HG03045 (cell line): ENCODE results near the gene MYO5C.

Experiments
- ATAC-seq: cut with Tn5 transposase; IDR thresholded peaks from one replicate; pipeline ENCODE4 v1.9.1; 2021; ENCODE audit warnings: mild to moderate bottlenecking, moderate library complexity; ENCODE audit not compliant: unreplicated experiment

The MYO5C gene

DNA sequence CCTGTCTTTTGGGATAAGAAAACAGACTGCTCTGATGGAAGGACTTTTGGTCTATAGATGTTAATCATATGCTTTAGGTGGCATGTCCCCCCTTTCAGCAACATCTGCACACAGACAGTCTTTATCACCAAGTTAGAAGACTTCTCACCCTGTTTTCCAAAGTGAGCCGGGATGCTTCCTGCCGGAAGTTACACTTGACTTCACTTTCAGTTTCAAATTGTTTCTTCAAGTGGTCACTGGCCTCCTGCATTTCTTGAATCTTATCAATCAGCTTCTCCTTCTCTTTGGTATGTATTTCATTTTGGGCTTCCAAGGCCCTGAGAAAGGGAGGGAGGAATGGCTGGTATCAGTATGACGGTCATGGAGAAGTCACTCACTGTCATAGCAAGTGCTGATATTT lies 77.2 kb downstream of the MYO5C start:
- ATAC-seq = no peak

DNA sequence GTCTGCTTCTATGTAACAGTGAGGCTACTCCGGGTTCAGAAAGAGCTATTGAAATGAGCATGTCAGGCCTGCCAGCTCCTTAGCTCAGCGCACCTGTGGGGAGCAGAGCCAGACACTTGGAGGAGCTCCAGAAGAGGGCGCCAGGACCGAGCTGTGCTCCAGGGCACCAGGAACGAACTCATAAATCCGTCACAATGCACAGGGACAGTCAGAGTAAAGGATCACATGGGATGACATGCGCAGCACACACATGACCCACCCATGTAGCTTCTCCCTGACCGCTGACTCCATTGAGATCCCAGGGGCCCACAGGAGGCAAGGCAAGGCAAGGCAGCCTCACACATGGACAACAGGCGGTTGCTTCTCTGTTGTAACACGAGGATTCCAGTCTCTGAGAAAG lies 78.4 kb downstream of the MYO5C start:
- ATAC-seq = no peak

DNA sequence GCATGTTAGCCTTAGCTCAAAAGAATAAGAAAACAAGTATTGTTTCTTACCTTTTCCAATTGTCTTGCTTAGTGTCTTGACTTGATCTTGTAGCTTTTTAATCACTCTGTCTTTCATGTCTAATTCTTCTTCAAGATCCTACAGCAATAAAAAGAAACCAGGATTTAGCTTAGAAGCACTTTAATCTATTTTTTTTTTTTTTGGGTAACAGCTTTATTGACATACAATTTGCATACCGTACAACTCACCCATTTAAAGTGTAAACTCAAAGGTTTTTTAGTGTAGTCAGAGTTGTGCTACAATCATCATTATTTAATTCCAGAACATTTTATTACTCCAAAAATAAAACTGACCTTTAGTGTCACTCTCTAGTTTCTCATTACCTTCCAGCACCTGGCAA lies 81.1 kb downstream of the MYO5C start:
- ATAC-seq = no peak

DNA sequence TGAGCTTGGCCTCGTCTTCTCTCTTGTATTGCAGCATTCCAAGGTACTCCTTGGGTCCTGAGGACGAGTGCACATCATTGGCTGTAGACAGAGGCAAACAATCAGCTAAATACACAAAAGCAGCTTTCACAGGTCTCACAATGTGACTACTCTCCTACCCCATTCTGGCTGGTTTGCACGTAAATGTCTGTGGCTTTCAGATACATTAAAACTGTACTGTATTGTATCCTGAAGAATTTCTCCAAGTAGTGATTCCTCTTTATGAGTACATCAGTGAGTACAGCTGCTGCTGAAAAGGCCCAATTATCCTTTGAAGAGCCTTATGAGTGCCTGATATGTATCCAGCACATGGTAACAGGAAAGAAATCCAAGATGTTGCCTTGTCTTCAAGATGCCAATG lies 82.4 kb downstream of the MYO5C start:
- ATAC-seq = no peak

DNA sequence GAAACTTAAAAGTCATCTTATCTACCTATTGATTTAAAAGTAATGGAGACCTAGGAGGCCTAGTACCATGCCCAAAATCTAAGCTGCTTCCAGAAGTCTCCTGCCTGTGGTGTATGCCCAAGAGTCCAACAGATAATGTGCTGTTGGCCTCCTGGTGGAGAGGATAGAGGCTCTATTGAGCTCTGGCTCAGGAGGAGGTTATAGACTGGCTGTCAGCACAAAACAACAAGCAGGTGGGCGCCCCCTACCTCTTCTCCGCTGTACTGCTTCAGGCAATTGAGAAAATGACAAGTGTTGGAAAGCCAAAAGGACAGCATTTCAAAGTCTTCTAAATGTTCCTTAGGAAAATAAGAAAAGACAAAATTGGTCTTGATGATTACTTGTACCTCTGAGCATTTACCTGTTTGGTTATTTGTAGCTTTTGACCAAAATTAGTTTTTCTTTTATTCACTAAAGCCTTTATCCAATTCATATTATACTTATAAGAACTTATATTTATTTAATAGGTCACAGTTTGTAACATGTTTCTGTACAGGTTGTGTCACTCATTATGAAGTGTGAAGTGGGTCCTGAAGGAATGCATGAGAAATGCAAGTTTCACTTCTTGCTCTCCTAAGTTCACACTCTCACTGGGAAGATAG lies 87.2 kb downstream of the MYO5C start:
- ATAC-seq = peak; percentile 81

DNA sequence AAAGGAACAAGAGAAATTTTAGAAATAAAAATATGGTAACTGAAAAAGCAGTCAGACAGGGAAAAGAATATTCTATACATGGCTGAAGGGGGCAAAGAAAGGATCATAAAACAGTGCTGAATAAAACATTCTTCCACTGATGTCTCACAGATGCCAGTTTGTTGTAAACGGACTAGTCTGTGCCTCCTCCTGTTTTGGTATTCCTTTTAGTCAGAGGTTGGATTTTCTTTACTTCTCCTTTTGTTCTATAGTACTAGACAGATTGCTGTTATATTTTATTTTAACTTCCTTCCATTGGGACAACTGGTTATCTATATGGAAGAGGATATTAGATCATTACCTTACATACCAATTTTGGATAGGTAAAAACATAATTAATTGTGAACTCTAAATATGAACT lies 88.4 kb downstream of the MYO5C start:
- no peak for ATAC-seq

DNA sequence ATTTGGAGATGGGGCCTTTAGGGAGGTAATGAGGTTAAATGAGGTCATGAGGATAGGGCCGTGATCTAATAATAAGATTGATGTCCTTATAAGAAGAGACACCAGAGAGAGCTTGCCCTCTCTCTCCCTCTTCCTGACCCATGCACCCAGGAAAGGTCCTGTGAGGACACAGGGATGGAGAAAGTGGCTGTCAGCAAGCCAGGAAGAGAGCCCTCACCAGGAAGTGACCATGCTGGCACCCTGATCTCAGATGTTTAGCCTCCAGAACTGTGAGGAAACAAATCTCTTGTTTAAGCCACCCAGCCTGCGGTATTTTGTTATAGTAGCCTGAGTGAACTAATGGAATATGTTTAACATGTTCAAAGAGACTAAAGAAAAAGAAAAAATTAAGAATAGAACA lies 89.2 kb downstream of the MYO5C start:
- ATAC-seq = no peak

DNA sequence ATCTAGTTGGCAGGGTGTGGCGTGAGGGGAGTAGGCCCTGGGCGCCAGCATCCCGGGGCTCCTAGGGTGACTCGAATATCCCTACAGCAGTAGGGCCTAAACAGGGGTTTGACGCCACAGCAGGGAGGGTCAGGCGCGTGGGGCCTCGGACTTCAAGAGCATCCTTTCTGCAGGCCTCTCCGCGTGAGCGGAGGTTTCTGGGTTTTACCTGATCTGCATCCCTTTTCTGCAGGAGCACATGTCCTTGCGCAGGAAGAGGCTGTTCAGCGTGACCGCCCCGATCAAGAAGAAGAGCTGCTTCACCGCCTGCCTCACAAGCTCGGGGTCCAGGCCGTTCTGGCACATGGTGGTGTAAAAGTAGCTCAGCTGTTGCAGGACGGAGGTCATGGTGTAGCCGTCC lies 90.9 kb downstream of the MYO5C start:
- ATAC-seq = no peak

DNA sequence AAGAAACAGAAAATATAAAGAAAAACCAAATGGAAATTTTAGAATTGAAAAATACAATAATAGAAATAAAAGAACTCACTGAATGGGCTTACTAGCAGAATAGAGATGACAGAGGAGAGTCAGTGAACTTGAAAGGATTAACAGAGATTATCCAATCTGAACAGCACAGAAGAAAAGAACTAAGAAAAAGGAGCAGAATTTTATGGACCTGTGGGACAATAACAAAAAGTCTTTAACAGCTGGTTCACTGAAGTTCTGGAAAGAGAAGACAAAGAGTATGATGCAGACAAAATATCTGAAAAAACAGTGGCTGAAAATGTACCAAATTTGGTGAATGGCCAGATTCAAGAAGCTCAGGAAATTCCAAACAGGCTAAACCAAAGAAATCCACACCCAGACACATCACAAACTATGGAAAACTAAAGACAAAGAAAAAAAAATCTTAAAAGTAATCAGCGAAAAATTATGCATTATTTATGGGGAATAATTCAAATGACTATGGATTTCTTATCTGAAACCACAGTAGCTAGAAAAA lies 94.7 kb downstream of the MYO5C start:
- ATAC-seq = no peak

DNA sequence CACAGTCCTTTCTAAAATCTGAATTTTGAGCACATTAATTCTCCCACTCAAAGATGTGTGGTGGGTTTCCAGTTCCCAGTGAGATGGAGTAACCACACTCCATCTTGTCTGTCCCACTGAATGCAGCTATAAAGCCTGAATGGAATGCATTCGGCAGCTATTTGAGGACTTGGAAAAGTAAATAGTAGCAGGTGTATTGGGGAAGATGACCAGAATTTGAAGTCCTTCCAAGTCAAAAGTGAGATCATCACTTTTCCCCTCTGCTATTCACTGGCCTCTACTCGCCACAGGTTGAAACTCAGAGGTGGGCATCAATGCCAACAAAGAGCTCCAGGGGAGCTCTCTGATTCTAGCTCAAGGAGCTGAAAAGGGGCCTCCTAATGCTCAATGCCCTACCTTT lies 96.3 kb downstream of the MYO5C start:
- no peak for ATAC-seq

DNA sequence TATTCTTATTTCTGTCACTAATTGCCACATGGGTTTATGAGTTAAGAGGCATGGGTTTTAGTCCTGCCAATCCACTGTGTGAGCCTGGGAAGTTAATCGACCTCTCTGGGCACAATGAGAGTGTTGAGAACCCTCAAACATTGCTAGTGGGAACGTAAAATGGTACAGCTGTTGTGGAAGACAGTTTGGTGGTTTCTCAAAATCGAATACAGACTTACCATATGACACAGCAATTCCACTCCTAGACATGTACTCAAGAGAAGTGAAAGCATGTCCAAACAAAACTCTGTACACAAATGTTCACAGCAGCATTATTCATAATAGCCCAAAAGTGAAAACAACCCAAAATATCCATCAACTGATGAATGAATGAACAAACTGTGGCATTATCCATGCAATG lies 98.7 kb downstream of the MYO5C start:
- no peak for ATAC-seq

DNA sequence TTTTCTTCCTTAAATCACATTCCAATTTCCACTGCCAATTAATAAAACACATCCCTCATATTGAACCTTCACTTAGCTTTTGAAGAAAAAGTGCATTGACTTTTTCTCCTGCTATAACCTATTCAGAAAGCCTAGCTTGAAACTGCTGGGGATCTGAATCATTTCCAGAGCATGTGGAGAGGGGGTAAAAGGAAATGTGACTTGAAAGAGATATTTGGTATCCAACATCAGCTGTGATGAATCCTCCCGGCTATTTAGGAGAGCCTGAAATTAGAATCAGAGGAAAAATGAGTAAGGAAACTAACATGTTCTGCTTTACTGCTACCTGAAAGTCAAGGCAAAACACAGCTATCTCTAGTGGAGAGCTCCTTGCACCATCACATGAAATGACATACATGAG lies 101.8 kb downstream of the MYO5C start:
- ATAC-seq = no peak

DNA sequence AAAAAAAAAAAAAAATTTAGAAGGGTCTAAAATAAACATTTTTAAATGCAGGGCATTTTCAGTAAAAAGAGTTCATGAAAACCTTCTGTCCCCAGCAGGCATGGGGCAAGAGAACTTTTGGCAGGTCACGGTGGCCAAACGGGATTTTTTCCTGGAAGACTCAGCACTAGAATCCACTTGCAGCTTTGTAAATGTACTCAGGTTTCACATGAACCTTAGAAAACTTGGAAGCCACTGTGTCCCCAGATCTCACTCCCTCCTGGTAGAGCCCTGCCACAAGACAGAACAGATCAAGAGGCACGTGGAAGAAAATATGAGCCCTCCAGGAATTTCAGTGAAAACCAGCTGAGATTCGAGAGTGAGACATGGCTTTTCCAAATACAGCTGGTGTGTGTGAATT lies 102.3 kb downstream of the MYO5C start:
- no peak for ATAC-seq

DNA sequence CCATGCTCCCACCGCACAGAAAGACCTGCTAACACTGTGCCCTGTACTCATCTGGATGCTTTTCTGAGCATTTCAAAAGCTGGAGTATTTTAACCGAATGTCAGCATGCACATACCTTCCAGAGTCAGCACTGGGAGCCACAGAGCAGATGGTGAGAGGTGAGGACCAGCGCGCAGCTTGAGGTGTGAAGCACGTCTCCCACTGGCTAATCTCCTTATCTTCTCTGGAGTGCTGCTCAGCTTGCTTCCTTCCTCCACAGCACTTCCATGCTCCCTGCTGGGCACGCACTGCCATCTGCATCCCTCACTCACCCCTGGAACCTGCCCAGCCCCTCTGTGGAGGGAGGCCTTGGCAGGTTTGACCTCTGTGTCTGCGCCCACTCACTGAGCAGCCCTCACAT lies 104.4 kb downstream of the MYO5C start, which contains the start of gene GNB5:
Gene GNB5 (minus strand): TSS at position 186 of the 400 bp plus-strand sequence. CDS start 6,716 bp downstream, outside the sequence.
- ATAC-seq = no peak

DNA sequence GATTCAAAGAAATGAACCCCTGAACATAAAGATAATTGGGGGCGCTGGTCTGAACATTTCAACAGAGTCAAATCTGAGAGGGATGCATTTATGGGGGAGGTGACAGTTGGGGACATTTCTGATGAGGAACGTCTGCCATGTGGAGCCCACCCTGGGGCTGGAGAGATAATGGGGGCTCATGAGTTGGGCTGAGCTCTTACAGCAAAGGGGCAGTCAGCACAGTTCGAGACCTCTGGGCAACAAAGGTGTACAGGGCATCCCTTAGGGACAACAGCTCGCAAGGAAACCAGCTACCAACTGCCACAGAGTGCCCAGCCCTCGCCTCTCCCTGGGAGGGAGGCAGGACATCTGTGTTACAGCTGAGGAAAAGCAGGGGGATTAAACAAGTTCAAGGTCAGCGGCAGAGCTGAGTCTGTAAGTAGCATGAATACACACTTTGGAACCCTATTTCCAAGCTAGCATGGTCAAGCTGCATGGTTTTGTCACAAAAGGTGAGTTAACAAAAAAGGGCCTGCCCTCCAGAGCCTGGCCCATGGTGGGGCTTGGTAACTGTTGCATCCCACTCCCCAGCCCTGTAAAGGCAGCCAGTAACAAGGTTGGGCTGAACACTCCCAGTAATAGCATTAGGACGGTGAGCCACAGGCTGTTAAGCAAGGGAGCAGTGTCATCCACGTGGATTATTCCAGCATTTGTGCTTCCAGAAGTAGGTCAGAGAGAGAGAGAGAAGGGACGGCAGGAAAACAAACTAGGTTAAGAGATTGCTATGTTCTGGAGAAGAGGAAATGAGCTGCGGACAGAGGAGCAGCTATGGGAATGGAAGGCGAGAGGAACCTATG lies 108.7 kb downstream of the MYO5C start:
- no peak for ATAC-seq

DNA sequence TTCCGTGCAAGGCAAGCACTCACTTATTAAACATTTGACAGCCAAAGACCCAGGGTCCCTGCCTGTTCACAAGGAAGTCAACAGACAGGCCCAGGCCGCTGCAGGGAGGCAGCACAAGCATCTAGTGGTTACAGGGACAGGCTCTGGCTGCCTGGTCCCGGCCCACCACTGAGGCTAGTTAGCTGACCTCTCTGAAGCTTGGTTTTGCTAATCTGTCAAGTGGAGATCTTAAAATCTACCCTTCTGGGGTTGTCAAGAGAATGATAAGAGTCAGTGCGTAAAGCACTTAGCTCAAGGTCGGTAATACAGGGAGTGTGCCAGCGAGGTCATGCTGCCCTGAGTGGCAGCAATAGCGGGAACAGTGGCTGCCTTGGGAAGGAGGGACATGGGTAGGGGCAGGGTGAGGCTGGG lies 110.4 kb downstream of the MYO5C start:
- no peak for ATAC-seq

DNA sequence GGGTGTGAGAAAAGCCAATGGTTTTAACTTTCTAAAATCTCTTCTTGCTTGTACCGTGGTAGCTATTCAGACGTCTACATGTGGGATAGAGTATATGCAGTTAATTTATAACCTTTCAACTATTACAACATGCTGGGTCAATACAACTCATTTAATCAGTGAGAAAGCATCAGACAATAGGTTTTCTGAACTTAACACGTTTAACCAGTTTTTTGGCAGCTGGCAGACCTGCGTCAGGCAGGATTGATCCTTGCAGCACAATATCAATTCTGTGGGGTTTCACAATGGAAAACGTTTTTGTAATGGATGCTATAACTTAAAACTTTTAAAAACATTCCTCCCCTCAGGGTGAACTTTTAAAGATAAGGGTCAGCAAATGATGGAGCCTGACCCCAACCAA lies 110.9 kb downstream of the MYO5C start:
- no peak for ATAC-seq

DNA sequence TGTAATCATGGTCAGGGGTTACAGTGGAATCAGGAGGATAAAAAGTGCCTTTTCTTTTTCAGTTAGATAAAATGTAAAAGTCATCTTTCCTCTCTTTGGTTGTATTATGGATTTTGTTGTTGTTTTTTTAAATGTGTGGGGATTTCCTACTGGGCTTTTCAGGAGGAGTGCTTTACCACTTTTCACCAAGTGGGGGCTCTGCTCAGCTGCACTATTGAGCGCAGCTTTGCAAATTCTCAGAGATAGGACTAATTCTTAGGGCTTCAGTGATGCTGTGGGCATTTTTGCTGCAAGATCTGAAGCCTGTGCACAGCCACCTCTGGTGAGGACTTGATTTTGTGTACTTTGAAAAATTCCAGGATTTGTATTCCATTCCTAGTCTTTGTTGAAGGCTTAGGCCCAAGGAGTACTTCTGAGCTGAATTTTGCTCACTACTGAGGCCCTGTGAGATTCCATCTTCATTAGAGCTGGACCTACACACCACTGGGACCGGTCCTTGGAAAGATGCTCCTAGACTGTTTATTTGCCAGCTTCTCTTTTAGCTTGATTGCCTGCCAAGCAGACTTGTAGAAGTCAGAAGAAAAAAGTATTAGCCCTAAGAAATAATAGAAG lies 111.9 kb downstream of the MYO5C start:
- ATAC-seq = no peak

DNA sequence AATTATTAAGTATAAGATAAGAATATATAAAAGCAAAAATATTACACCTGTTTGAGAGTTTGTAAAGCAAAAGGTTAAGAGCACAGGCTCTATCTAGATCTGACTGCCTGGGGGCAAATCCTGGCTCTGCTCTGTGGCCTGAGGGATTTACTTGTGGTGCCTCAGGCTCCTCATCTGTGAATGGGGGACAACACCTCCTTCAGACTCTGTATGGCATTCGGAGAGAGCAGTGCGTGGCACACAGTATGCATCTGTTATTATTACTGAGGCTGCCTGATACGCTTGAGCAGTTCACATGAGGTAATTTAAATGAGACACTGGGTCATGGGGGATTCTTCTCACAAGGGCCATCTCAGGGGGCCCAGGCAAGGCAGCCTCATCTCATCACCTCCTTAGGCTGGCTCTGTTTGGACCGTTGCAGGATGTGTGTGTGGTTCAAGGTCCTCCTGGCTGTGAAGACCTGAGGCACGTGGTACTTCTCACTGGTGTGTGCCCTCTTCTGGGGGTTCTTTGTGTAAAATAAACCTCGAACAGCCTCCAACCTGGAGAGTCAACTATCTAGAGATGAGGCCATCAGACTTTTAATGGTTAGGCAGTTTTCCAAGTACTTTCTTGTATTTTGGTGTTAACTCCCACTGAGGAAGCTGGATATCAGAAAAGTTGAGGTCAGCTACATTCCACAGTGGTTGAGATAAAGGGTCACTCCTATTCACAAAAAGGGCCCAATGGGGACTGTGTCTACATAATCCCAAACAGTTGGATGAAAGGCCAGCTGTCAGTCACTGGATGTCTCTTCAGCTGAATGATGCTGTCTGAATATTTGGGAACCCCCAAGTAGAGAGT lies 113.4 kb downstream of the MYO5C start:
- no peak for ATAC-seq

DNA sequence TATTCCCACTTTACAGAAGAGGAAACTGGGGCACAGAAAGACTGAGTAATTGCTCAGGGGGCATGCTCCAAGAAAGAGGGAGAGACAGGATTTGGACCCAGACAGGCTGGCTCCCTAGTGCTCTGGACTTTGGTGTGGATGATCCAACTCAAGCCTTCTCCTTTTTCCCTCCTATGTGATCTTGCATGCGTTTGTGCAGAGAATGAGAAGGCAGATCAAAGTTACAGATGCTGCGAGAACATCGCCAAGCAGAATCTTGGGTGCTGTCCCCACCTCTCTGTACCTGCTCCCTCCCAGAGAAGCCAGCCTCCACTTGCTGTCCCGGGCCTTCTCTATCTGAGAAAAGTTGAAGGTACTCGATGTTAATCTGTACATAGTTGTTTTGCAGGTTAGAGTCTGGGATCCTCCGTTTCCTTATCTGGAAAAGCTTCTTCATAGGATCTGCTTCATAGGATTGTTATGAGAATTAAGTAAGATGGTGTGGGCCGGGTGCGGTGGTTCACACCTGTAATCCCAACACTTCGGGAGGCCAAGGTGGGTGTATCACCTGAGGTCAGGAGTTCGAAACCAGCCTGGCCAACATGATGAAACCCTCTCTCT lies 114.7 kb downstream of the MYO5C start:
- ATAC-seq = no peak
